Measurements from ENCODE around the gene ME3.

DNA sequence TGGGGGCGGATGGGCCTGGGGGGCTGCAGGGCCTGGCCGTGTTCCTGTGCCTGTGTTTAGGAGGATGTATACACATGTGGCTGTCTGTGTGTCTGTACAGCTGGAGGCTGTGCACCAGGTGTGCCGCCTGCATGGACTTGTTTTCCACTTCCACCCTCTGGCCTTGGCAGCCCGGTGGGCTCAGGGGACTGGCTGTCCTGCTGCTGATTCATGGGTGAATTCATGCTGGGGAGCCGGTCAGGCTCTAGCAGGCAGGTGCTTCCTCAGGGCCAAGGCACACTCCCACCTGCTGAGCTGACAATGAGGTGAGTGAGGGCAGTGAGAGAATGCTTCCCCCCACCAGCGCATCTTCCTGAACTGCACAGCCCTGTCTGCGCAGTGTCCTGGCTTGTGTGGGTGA is 209.3 kb downstream of the ME3 start:
- TF ChIP-seq, protein P1, sequence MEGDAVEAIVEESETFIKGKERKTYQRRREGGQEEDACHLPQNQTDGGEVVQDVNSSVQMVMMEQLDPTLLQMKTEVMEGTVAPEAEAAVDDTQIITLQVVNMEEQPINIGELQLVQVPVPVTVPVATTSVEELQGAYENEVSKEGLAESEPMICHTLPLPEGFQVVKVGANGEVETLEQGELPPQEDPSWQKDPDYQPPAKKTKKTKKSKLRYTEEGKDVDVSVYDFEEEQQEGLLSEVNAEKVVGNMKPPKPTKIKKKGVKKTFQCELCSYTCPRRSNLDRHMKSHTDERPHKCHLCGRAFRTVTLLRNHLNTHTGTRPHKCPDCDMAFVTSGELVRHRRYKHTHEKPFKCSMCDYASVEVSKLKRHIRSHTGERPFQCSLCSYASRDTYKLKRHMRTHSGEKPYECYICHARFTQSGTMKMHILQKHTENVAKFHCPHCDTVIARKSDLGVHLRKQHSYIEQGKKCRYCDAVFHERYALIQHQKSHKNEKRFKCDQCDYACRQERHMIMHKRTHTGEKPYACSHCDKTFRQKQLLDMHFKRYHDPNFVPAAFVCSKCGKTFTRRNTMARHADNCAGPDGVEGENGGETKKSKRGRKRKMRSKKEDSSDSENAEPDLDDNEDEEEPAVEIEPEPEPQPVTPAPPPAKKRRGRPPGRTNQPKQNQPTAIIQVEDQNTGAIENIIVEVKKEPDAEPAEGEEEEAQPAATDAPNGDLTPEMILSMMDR (conservative IDR thresholded peaks at IDR 0.05; ENCODE audit: low read length): no peak
- TF ChIP-seq EZH2phosphoT487 (IDR thresholded peaks at IDR 0.05; ENCODE audit: borderline replicate concordance, low read depth, low read length): no peak
